GM18517 (cell line): Measurements from ENCODE around the gene IDH3B.
A peak's percentile ranks its signal among the peaks of the same experiment; 100 is the strongest.

Experiments used
- ATAC-seq: cut with Tn5 transposase; IDR thresholded peaks from one replicate; pipeline ENCODE4 v1.9.1; 2021; ENCODE audit warnings: mild to moderate bottlenecking, moderate library complexity; ENCODE audit not compliant: unreplicated experiment

The IDH3B gene

DNA sequence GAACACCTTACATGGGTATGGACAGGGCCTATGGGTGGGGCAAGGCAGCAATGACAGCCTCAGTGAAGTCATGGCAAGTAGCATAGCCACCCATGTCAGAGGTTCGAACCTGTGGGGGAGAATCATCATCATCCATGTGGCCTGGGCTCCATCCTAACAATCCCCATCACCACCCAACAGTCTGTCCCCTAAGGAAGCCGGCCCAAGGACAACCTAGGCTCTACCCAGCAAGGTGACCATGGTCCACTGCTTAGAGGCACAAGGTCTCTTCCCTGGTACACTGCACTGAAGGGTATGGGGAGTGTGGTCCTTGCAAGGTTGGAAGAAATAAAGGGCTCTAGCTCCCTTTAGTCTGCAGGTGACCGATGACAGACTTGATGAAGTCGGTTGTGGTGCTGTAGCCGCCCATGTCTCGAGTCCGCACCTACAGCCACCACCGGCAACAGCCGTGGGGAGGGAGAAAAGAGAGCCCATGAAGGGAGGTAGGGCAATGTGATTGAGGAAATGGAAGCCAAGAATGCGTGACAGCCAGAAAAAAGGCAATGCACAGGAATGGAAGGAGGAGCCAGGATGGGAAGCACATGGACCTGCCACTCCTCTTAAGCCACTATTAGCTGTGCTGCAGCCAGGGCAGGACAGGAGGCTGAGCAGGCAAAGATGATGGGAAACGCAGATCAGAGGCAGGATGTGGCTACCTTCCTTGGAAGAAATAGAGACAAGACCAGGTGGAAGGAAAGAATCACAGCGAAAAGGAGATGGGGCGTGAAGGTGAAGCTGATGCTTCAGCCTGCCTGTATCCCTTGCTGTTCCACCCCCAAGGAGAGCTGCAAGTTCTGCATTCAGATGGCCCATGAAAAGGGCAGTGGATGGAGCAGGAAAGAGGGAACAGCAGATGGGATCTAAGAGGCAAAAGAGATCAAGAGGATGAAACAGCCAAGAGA lies 5.3 kb downstream of the IDH3B start:
- no peak for ATAC-seq

DNA sequence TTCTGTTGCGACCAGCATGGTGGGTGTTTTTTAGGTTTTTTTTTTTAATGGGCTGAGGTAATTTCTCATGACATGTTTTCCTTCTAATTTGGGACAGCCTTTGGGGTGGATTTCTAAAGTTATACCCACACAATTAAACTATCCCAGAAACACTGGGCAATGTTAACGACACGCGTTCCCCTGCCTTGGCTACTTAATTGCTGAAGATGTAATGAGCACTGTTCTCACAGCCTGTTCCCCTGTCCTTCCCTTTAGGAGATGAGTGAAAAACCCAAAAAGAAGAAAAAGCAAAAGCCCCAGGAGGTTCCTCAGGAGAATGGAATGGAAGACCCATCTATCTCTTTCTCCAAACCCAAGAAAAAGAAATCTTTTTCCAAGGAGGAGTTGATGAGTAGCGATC lies 6.3 kb downstream of the IDH3B start:
- no peak for ATAC-seq

DNA sequence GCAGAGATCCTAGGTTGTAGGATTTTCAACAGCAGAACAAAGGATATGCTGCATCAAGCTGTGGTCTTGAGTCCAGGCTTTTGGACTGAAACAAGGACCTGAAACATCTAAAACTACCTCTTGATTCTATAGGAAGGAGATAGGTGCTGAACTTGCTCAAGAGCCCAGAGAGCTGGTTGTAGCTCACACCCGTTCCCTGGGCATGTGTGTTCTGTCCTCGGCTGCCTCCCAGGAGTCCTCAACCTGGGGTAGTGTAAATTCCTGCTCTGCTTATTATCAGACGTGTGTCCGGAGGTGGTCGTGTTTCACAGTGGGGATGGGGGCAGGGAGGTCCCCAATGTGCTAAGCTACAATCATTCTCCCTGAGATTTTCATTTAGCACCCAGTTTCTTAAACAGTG lies 6.8 kb downstream of the IDH3B start:
- no peak for ATAC-seq

DNA sequence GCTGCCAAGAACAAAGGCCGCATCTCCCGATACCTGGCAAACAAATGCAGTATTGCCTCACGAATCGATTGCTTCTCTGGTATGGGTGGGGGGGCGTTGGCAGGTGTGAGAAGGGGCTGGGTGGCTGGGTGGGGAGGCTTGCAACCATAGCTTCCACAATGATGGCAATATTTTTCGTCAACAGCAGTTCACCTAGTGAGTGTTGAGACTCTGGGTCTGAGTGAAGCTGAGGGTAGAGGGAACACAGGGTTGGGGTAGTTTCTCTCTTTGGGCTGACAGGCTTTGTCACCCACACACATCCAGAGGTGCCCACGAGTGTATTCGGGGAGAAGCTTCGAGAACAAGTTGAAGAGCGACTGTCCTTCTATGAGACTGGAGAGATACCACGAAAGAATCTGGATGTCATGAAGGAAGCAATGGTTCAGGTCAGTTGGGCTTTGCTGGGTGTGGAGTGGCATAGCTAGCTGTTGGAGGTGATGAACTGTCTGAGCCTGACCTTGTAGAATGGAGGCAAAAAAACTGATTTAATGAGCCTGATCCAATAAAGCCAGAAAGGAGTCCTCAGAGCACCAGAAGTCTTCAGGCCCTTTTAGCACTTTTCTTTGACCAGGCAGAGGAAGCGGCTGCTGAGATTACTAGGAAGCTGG lies 7.4 kb downstream of the IDH3B start:
- ATAC-seq, result no peak

DNA sequence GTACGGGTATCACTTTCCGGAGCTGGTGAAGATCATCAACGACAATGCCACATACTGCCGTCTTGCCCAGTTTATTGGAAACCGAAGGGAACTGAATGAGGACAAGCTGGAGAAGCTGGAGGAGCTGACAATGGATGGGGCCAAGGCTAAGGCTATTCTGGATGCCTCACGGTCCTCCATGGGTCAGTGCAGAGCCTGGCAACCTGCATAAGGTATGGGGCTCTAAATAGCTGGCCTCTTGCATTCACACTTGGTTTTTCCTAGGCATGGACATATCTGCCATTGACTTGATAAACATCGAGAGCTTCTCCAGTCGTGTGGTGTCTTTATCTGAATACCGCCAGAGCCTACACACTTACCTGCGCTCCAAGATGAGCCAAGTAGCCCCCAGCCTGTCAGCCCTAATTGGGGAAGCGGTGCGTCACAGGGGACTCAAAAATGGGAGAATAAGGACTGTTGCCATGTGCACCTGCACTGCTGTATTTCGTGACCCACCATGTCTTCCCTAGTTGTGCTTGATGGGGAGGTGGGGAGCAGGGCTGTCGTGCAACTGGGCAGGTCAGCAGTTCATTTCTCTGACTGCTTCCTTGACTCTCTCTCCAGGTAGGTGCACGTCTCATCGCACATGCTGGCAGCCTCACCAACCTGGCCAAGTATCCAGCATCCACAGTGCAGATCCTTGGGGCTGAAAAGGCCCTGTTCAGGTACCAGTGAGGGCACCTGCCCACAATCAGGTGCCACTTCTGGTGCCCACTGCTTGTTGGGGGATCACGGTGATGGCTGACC lies 8.5 kb downstream of the IDH3B start:
- no peak for ATAC-seq

DNA sequence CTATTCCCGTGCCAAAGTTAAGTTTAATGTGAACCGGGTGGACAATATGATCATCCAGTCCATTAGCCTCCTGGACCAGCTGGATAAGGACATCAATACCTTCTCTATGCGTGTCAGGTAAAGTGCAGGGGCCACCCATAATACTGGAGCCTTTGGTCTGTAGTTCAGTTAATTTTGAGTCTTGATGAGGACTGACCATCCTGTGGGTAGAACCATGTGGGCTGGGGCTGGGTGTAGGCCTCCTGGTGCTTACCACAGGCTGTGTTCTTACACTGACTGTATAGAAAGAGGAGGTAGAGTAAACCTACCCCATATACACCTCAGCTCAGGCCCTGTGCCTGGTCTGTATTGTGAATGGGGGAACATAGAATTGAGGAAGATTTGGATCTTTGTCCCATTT lies 9.2 kb downstream of the IDH3B start:
- no peak for ATAC-seq

DNA sequence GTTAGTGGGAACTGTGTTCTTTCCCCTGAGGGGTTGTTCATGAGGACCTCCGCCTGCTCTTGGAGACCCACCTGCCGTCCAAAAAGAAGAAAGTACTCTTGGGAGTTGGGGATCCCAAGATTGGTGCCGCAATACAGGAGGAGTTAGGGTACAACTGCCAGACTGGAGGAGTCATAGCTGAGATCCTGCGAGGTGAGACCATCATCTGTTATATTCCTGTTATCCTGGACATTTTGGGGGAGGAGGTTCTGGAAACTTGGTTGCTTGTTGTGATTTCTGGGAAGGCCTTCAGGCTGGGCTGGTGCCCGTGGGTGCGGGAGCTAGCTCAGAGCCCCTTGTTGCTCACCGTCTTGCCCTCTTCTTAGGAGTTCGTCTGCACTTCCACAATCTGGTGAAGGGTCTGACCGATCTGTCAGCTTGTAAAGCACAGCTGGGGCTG lies 9.6 kb downstream of the IDH3B start:
- ATAC-seq, result no peak

DNA sequence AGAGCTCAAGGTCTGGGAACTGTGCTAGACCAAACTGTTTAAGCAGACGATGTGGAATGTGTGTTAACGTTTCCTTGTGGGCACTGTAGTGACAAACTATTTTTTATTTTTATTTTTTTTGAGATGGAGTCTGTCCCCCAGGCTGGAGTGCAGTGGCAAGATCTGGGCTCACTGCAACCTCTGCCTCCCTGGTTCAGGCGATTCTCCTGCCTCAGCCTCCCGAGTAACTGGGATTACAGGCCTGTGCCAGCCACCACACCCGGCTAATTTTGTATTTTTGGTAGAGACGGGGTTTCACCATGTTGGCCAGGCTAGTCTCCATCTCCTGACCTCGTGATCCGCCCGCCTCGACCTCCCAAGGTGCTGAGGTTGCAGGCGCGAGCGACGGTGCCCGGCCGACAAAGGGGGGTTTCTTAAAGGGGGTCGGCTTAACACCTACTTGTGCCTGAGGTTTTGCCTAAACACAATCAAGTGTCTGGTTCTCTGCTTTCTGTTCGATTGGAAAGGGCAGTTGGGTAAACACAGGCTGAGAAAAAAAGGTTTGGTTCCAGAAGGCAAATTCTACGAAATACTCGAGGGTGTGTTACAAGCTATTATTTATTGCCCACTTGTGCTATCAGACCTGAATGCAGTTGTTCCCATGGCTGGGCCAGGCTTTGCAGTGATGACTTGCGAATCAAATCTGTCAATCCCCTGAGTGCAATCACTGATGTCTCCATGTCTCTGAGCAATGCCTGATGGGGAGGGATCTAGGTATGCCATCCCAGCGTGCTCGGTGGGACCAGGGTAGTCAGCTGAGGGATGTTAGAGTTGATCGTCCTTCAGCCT lies 10.2 kb downstream of the IDH3B start:
- no peak for ATAC-seq

DNA sequence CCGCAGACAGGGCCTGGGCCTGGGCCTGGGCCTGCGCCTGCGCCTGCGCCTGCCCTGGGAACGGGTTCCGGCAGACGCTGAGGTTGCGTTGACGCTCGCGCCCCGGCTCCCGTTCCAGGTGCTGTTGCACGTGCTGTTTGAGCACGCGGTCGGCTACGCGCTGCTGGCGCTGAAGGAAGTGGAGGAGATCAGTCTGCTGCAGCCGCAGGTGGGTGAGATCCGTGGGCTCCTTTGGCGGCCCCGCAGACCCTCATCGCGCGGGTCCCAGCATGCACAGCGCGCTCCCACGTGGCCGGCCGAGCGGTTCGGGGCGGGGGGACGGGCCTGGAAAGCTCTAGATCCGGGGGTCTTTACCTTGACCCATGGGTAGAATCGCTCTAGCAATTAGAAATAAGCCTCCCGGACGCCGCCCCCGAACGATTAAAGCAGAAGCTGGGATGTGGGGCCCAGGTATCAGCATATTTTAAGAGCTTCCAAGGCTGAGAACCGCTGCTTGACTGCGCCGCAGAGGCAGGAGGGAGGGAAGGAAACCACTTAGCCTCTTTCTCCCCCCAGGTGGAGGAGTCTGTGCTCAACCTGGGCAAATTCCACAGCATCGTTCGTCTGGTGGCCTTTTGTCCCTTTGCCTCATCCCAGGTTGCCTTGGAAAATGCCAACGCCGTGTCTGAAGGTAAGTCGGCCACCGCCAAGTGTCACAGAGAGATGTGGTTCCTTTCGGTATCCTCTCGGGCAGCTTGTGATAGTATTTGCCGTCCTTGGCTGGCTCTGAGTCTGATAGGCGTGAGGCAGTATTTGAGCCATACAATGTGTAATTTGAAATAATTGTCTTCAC lies 11.1 kb downstream of the IDH3B start:
- peak; percentile 41 for ATAC-seq

DNA sequence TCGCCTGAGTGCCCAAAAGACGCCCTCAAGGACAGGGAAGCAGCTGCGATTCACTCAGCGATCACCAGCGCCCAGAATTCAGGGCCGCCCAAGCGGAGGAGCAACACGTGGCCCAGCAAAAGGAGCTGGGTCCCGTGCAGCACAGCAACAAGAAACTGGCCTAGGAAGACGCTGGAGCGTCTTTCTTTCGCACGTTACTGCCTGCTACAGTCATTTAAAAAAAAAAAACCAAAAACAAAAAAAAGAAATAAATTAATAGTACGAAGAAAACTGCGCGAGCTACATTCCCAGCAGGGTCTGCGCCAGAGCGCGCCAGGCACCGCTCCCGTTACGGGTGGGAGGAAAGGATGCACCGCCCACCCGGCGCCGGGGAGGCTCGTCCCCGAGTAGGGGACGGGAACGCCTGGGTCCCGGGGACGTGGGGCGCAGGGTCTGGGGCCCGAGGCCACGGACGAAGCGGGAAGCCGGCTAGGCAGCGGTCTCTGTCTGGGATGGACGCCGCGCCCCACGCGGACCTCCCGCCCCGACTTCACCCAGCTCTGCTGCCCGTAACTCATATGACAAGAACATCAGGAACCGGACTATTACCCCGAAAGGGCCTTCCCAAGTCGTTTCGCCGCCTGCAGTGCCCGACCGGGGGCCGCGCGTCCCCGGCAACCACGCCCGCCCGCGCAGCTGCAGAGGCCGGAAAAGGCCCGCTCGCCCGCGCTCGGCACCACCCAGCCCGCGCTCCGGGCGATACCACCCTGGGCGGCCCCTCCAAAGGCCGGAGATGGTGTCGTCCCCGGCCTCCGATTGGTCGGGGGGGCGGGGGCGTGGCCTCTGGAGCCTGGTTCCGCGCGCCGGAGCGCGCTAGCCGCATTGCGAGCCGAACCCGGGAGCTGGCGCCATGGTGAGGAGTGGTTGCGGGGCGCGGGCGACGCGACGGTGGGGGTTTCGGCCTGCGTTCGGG lies 12.0 kb downstream of the IDH3B start, which contains the start of gene NOP56:
NOP56 (plus strand) TSS at position 861 of the 952 bp plus-strand sequence; CDS start at position 890, 29 bp downstream.
- ATAC-seq, result peak; percentile 75

DNA sequence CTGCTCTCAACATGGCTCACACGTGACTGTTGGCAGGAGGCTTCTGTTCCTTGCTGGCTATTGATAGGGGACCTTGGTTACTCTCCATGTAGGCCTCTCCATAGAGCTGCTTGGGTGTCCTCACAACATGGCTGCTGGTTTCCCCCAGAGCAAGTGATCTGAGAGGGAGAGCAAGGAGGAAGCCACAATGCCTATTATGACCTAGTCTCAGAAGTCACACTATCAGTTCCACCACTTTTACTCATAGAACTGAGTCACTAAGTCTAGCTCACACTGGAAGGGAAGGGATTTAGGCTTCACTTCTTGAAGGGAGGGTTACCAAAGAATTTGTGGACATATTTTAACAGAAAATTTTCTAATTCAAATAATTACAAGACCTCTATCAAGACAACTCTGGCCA lies 20.3 kb downstream of the IDH3B start:
- no peak for ATAC-seq

DNA sequence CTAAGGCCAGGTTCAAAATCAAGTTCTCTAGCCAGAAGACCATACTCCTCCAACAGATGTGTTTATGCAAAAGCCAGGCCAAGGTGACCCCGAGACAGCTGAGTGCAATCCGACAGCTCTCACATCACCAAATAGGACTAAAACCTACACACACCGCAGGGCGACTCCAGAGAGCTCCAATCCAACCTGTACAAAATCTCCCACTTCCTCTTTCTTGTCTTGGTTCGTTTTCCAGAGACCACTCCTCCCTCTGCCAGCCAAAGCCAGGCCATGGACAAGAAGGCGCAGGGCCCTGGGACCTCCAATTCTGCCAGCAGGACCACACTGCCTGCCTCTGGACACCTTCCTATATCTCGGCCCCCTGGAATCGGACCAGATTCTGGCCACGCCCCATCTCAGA lies 23.1 kb downstream of the IDH3B start:
- ATAC-seq, result no peak

DNA sequence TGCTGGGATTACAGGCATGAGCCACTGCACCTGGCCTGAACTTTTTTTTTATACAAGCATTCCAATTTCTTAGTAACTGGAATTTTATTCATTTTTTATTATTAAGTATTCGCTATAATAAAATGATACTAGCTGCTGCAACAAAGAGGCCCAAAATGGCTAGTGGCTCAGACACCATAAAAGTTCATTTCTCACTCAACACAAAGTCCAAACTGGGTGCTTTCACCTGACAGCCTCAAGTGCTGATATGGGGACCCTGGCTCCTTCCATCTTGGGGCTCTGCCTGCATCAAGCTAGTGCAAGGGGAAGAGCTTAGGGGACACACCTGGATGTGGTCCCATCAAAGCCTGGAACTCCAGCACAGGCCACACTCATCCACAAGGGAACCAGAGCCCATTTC lies 23.8 kb downstream of the IDH3B start:
- ATAC-seq, result no peak

DNA sequence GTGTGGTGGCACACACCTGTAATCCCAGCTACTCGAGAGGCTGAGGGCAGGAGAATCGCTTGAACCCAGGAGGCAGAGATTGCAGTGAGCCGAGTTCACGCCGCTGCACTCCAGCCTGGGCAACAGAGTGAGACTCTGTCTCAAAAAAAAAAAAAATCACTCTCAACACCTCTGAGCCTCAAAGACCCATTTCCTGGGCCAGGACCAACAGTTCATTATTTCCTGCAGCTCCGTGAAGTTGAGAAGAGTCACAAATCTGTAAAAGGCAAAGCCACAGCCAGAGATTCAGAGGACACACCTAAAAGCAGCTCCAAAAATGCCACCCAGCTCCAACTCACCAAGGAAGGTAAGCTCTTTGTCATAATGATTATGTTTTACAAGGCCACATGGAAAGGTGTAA lies 26.8 kb downstream of the IDH3B start:
- no peak for ATAC-seq

DNA sequence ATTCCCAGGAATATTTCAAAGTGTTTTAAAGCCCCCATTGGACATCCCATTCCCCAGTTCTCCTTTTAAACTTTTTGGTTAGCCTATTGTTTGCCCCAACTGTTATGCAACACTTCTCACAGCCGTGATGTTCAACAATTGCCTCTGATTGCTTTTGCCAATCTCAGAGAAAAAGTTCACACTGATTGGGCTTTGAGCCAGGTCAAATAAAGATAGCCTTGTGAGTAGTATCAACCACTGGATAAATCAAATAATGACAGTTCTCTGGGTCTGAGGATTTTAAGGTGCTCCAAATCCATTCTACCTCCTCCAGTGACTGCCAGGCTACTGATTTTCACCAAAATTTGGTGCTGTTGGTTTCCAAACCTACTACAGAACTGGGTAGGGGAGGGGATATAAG lies 30.6 kb downstream of the IDH3B start:
- no peak for ATAC-seq

DNA sequence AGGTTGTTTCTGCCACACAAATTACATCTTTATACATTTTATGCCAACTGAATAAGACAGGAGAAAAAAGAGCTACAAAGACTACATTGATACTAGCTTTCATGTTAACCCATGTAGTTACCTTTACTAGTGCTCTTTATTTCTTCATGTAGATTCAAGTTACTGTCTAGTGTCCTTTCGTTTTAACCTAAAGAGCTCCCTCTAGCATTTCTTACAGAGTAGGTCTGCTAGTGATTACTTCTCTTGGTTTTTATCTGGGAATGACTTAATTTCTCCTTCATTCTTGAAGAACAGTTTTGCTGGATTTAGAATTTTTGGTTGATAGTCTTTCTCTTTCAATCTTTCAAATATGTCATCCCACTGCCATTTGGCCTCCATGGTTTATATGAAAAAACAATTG lies 32.8 kb downstream of the IDH3B start:
- ATAC-seq, result no peak

DNA sequence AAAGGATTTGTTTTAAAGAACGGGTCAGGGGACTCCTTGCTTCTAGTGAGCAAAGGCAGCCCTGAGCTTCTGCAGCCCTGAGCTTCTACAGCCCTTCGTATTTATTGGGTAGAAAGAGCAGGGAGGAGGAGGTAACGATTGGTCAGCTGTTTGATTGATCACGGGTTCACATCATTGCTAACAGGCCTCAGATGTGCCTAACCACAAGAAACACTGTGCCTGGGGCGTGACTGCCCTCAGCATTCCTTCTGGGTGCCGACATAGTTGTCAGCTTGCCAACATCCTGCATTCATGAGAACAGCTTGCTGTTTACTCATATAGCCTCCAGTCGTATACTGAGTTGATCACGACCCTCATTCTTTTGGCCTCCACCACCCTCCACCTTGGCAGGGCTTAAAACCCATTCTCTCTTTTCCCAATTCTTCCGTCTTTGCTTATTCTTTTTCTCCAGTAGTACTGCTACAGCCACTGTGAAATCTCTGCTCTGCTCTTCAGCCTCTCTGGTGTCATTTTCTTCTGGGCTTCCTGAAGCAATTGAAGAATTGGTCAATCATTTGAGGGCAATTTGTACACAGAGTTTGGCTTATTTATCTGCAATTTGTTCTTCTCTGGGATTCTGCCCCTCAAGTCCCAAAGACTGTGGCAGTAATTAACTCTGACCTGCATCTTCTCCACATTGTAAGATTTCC lies 37.0 kb downstream of the IDH3B start:
- ATAC-seq, result no peak

DNA sequence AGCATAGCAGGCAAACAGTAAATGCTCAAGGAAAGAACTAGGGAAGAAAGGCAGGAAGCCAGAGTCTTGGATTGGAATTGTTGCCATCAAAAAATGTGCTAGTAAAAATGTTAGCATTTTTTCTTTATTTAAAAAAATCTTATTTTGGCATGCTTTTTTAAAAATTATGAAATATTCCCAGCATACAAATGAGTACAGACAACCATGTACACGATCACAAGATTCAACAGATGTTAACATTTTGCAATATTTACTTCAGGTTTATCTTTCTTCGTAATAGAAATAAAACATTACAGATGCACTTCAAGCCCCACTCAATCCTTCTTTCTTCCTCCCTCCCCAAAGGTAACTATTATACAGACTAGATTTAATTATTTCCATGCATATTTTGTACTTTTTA lies 39.0 kb downstream of the IDH3B start:
- no peak for ATAC-seq
